Activated naive CD4-positive, alpha-beta T cell treated with anti-CD3 and anti-CD28 coated beads, Interleukin-2, amount 50 U/mL, for 24 hours (primary cell): Measurements from ENCODE around the gene SCUBE3.

ENCODE experiments used
- H3K27ac Mint-ChIP-seq: one replicate; pipeline ENCODE4 v1.8.0; 2021; ENCODE audit warnings: mild to moderate bottlenecking, mixed read lengths
- H3K27me3 Mint-ChIP-seq: one replicate; pipeline ENCODE4 v1.8.0; 2021; ENCODE audit warnings: mixed read lengths
- H3K36me3 Mint-ChIP-seq: one replicate; pipeline ENCODE4 v1.8.0; 2021; ENCODE audit warnings: mixed read lengths
- H3K4me1 Mint-ChIP-seq: one replicate; pipeline ENCODE4 v1.8.0; 2021; ENCODE audit warnings: mixed read lengths
- H3K4me3 Mint-ChIP-seq: one replicate; pipeline ENCODE4 v1.8.0; 2021; ENCODE audit warnings: mild to moderate bottlenecking, mixed read lengths
- H3K9me3 Mint-ChIP-seq: one replicate; pipeline ENCODE4 v1.8.0; 2021; ENCODE audit warnings: mixed read lengths

Gene SCUBE3

DNA sequence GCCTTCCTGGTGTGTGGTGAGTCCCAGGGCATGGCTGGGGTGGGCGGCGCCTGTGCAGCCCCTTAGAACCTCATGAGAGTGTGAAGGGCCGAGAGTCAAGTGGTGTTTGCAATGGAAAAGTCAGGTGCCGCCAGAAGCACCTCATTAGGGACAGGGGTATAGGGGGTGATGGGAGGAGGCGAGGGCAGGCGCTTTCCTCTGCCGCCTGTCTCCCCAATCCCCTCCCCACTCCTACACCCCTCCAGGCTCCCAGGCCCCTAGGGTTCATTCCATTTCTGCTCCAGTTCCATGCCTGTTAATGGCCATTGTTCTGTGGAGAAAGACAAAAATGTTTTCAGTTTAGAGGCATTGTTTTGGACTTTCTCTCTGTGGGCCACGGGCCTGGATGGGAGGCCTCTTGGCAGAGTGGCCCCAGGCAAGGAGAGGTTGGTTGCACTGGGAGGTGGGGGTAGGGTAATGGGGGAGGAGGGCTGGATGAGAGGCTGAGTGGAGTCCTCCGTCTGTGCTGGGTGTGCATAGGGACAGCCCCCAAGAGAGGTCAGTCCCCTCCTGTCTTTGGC, 21.4 kb upstream of the SCUBE3 start:
- Mint-ChIP-seq H3K4me3 (no peak overlapping the region), H3K27me3 (peaks cover 4% of the 10 kb centered on the region), H3K27ac (no peak overlapping the region), H3K9me3 (no peaks in the 10 kb centered on the region), H3K36me3 (no peaks in the 10 kb centered on the region), H3K4me1 (no peaks in the 10 kb centered on the region)

DNA sequence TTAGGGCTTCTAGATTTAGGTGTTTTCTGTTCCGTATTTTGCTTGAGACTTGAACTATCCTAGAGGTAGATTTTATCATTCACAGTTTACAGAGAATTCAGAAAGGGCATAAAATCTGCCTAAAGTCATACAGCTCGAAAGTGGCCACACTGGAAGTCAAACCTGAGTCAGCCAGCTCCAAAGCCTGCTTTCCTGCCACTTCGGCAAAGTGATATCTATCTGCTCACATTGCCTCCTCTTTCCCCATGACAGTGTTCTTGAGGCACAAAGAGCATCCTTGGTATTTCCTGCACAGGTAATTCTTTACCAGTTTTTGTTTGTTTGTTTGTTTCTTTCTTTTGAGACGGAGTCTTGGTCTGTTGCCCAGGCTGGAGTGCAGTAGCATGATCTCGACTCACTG, 19.4 kb upstream of the SCUBE3 start:
- peaks cover 10% of the 10 kb centered on the region for H3K27me3 Mint-ChIP-seq
- H3K4me1 Mint-ChIP-seq: no peaks in the 10 kb centered on the region
- H3K27ac Mint-ChIP-seq: no peak overlapping the region
- peaks cover 6% of the 10 kb centered on the region for H3K9me3 Mint-ChIP-seq
- H3K36me3 Mint-ChIP-seq: no peaks in the 10 kb centered on the region
- no peak overlapping the region for H3K4me3 Mint-ChIP-seq

DNA sequence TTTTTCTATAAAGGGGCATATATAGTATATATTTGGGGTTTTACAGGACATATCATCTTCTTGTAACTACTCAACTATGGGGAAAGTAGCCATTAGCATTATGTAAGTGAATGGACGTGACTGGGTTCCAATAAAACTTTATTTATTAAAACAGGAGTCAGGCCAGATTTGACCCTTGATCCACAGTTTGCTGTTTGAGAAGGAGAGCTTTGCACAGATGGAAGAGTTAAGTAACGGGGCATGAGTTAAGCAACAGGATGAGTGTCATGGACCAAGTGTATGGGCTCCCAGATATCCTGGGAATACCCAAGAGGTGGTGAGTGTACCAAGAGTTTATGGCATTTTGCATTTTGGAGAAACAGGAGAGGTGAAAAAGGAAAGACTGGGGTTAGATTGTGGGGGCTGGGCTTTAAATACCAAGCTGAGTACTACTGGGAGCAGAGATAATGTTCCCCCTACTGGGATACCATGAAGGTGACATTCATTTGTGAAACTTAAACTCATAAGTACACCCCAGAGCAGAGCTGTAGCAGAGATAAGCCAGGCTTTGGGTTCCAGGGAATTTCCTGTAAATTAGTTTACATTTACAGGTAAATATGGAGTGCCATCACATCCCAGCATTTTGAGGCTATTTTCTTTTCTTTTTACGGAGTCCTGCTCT, 18.5 kb upstream of the SCUBE3 start:
- Mint-ChIP-seq H3K27ac (no peak overlapping the region), H3K9me3 (peaks cover 6% of the 10 kb centered on the region), H3K27me3 (peaks cover 13% of the 10 kb centered on the region)

GRCh38 chr6:35197196-35197595, 16.6 kb upstream of the SCUBE3 start:
- H3K27ac Mint-ChIP-seq: no peak overlapping the region
- H3K4me1 Mint-ChIP-seq: no peaks in the 10 kb centered on the region
- H3K9me3 Mint-ChIP-seq: peaks cover 6% of the 10 kb centered on the region
- no peaks in the 10 kb centered on the region for H3K36me3 Mint-ChIP-seq
- H3K4me3 Mint-ChIP-seq: no peak overlapping the region
- peaks cover 13% of the 10 kb centered on the region for H3K27me3 Mint-ChIP-seq

More for the DNA sequence above, 18.5 kb upstream of the SCUBE3 start:
- Mint-ChIP-seq H3K36me3 (no peaks in the 10 kb centered on the region), H3K4me3 (no peak overlapping the region), H3K4me1 (no peaks in the 10 kb centered on the region)

DNA sequence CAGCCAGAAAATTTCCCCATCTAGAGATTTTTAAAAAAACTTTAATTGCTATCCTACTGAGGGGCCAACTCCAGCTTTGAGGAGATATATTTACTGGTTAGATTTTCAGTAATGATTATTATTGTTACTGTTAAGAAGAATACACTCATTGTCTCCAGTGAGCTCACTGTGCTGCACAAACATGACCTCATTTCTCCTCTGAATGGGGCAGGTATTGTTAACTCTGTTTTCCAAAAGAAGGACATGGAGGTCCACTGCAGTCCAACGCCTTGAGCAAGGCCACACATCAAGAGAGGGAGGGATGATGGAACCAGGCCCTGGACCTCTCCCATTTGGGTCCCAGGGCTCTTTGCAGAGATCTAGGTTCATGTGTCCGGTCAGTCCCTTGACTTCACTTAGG, 13.9 kb upstream of the SCUBE3 start:
- H3K27me3 Mint-ChIP-seq: peaks cover 18% of the 10 kb centered on the region
- H3K27ac Mint-ChIP-seq: no peak overlapping the region
- H3K4me3 Mint-ChIP-seq: no peak overlapping the region
- H3K9me3 Mint-ChIP-seq: peaks cover 6% of the 10 kb centered on the region
- H3K36me3 Mint-ChIP-seq: no peaks in the 10 kb centered on the region
- H3K4me1 Mint-ChIP-seq: no peaks in the 10 kb centered on the region

DNA sequence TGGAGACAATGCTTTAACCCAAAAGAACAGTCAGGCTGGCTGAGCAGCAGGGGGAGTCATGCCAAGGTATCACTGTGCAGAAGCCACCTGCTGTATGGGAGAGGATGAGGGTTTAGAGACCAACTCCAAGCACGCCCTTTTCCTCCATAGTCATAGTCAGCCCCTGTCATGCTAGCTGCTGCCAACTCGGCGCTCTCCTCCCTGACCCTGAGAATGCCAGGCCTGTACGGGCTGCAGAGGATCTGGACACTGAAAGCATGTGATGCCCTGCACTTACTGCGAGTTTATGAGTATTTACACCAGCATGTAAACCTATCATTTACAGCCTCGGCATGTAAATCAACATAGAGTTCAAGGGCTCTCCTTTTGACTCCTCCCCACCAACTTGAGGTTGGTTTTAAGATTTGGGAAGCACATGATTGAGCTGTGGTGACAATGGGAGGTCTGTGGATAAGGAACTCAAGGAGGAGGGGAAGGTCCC, 11.7 kb upstream of the SCUBE3 start:
- no peak overlapping the region for H3K4me3 Mint-ChIP-seq
- H3K27ac Mint-ChIP-seq: no peak overlapping the region
- no peaks in the 10 kb centered on the region for H3K36me3 Mint-ChIP-seq
- peaks cover 6% of the 10 kb centered on the region for H3K9me3 Mint-ChIP-seq
- H3K4me1 Mint-ChIP-seq: no peaks in the 10 kb centered on the region
- peaks cover 21% of the 10 kb centered on the region for H3K27me3 Mint-ChIP-seq

DNA sequence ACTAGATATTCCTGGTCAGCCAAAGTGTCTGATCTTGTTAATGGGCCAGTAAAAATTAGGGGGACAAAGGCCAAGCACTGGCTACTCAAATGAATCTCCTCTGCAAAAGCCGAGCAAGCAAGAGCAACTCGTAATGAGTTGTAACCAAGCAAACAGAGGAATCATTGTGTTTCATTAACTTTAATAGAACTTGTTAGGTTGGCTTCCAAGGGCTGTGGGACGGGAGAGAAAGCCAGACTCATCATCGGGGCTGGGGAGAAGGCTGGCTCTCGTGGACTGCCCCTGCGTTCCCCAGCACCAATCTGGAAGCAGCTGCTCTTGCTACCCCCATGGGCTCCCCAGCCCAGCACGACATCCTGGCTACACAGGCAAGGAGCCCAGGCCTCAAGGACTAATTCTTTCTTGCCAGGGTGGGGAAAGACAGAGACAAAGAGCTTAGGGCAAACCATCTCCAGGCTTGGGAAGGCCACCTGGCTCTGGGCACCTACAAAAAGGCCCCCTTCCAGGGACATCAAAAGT, 10.5 kb upstream of the SCUBE3 start:
- no peak overlapping the region for H3K27ac Mint-ChIP-seq
- no peaks in the 10 kb centered on the region for H3K4me1 Mint-ChIP-seq
- H3K4me3 Mint-ChIP-seq: no peak overlapping the region
- H3K27me3 Mint-ChIP-seq: peaks cover 30% of the 10 kb centered on the region
- H3K9me3 Mint-ChIP-seq: no peaks in the 10 kb centered on the region
- no peaks in the 10 kb centered on the region for H3K36me3 Mint-ChIP-seq

GRCh38 chr6:35203680-35204079, 10.1 kb upstream of the SCUBE3 start:
- Mint-ChIP-seq H3K4me1 (no peaks in the 10 kb centered on the region), H3K4me3 (no peak overlapping the region), H3K9me3 (no peaks in the 10 kb centered on the region), H3K27ac (no peak overlapping the region), H3K36me3 (no peaks in the 10 kb centered on the region), H3K27me3 (peaks cover 30% of the 10 kb centered on the region)

DNA sequence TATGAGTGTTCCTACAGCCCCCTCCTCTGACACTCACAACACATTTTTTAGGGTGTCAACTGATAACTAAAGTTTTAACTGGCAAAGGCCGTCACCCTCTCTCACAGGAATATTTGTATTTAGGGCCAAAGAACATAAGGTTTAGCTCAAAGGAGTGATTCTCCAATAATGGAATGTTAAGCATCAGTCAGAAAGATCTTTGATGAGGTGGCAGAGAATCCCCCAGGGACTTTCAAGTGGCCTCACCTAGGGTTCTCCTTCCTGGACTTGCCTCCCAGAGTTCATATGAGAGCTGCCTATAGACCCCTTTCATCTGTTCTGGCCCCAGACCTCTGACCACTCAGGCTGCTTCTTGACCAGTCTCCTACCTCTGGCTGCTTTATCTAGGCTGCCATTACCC, 7.4 kb upstream of the SCUBE3 start:
- peaks cover 27% of the 10 kb centered on the region for H3K27me3 Mint-ChIP-seq
- no peak overlapping the region for H3K4me3 Mint-ChIP-seq
- H3K36me3 Mint-ChIP-seq: no peaks in the 10 kb centered on the region
- no peak overlapping the region for H3K27ac Mint-ChIP-seq
- no peaks in the 10 kb centered on the region for H3K9me3 Mint-ChIP-seq
- no peaks in the 10 kb centered on the region for H3K4me1 Mint-ChIP-seq

DNA sequence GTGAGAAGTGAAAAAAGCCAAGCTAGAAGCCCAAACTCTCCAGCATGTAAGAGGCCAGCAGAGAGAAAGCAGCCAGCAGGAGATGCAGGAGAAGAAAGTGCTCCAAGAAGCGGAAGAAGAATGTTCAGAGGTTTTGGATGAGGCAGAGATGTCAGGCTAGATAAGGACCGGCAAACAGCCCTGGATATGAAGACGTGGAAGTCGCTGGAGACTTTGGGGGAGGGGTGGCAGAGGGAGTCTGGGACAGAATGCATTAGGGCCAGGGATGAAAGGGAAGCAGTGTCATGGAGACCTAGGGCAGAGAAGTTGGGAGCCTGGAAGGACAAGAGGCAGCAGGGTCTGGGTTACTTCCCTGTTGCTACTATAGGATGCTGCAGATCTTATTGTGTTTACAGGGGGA, 5.3 kb upstream of the SCUBE3 start:
- Mint-ChIP-seq H3K9me3 (no peaks in the 10 kb centered on the region), H3K36me3 (no peaks in the 10 kb centered on the region), H3K27ac (no peak overlapping the region), H3K4me3 (no peak overlapping the region), H3K4me1 (peaks cover 5% of the 10 kb centered on the region), H3K27me3 (peaks cover 46% of the 10 kb centered on the region)

DNA sequence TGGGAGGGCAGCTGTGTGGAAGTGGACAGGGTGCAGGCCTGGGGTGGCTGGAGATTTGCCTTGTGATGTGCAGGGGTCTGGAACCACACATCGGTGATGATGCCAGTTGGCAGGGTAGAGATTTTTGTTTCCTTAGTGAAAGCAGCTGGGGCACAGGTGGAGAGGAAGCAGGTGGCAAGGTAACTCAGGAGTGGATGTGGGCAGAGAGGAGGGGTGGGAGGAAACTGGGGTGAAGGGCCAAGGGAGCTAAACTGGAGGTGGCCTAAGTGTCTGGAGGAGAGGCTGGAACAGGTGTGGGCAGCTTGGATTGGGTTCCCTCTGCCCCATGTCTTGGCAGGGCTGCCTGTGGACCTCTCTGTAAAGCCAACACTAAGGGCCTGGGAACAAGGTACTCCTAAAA, 4.7 kb upstream of the SCUBE3 start:
- H3K4me3 Mint-ChIP-seq: no peak overlapping the region
- no peaks in the 10 kb centered on the region for H3K9me3 Mint-ChIP-seq
- peaks cover 42% of the 10 kb centered on the region for H3K27me3 Mint-ChIP-seq
- peaks cover 5% of the 10 kb centered on the region for H3K4me1 Mint-ChIP-seq
- H3K36me3 Mint-ChIP-seq: no peaks in the 10 kb centered on the region
- no peak overlapping the region for H3K27ac Mint-ChIP-seq

GRCh38 chr6:35209622-35210247, 4.0 kb upstream of the SCUBE3 start:
- no peaks in the 10 kb centered on the region for H3K36me3 Mint-ChIP-seq
- no peak overlapping the region for H3K4me3 Mint-ChIP-seq
- H3K27ac Mint-ChIP-seq: no peak overlapping the region
- no peaks in the 10 kb centered on the region for H3K9me3 Mint-ChIP-seq
- peaks cover 5% of the 10 kb centered on the region for H3K4me1 Mint-ChIP-seq
- peaks cover 42% of the 10 kb centered on the region for H3K27me3 Mint-ChIP-seq

DNA sequence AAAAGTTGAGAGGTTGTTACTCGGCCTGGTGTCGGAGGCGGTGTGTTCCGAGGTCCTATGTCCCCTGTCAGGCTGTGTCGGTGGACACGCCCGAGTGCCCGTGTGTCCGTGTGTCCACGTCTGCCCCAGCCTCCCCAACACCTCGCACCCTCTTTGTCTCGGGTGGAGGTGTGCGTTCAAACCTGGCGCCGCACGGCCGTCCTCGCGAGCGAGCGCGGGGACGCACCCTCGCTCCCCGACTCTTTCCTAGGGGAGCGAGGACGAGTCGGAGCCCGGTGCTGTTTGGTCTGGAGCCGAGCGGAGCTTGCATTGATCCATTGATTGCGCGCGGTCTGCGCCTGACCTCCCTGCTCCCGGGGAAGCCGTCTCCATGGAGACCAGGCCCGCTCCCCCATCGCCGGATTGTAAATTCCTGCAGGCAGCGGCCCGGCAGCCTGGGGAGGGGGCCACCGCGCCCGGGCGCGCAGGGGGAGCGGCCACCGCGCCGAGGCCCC, 411 bp upstream of the SCUBE3 start:
- Mint-ChIP-seq H3K27me3 (peaks cover 40% of the 10 kb centered on the region), H3K27ac (no peak overlapping the region), H3K4me3 (peak overlapping the region; percentile 78), H3K9me3 (no peaks in the 10 kb centered on the region), H3K4me1 (peaks cover 5% of the 10 kb centered on the region), H3K36me3 (no peaks in the 10 kb centered on the region)

DNA sequence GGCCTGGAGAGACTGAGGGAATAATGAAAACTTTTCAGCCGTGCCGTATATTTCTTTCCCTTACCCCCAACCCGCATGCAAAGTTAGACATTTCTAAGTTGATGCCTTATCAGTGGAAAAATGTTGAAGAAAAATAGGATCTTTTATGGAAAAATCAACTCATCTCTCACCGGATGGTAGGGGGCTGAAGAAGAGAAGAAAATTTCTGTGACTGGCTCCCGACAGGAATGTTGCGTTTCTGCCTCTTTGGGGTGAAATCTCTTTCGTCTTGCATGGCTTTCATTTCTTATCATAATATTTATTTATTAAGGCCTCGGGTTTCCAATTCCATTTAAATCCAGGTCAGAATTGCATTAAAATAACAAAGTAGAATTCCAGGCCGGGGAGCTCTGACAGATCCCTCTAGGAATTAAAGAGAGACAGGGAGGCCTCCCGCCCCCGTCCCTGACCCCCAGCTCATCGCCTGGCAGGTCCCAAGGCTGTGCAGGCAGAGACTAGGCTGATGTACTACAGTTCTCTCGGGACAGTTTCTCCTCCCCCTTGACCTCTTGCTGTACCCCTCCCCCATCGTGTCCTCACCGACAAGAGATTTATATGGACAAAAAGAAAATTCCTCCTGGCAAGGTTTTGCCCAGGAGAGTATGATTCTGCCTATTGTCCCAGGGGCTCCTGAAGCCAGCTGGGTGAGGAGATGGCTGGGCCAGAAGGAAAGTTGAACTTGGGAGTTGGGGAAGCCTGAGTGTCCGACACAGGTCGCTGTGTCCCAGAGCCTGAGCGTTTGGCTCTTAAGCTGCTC, 1.3 kb downstream of the SCUBE3 start:
- H3K4me1 Mint-ChIP-seq: peaks cover 5% of the 10 kb centered on the region
- H3K27ac Mint-ChIP-seq: no peak overlapping the region
- no peaks in the 10 kb centered on the region for H3K36me3 Mint-ChIP-seq
- peaks cover 41% of the 10 kb centered on the region for H3K27me3 Mint-ChIP-seq
- peak overlapping the region; percentile 23 for H3K4me3 Mint-ChIP-seq
- no peaks in the 10 kb centered on the region for H3K9me3 Mint-ChIP-seq

- H3K27me3 Mint-ChIP-seq: peaks cover 41% of the 10 kb centered on the region
- H3K27ac Mint-ChIP-seq: no peak overlapping the region
- H3K4me1 Mint-ChIP-seq: peaks cover 5% of the 10 kb centered on the region
- H3K4me3 Mint-ChIP-seq: no peak overlapping the region
- no peaks in the 10 kb centered on the region for H3K36me3 Mint-ChIP-seq
- H3K9me3 Mint-ChIP-seq: no peaks in the 10 kb centered on the region
Observed at GRCh38 chr6:35215665-35216411, 2.1 kb downstream of the SCUBE3 start.
